Neural cell (in vitro differentiated cells): Measurements from ENCODE around the gene HSPB6.

Source experiments
- EP300 ChIP-seq: fragments of 450-650 bp; conservative IDR thresholded peaks from 2 replicates; pipeline ENCODE4 v1.6.1; 2014; ENCODE audit warnings: antibody characterized with exemption, mild to moderate bottlenecking, moderate library complexity; ENCODE audit not compliant: poor library complexity, severe bottlenecking
- EZH2 ChIP-seq: fragments of 200-600, 300-800 bp; shearing (Covaris generic), sonication (generic); IDR thresholded peaks from 2 replicates; pipeline ENCODE4 v1.6.1; 2014; ENCODE audit warnings: antibody characterized with exemption, low read length, borderline replicate concordance, mild to moderate bottlenecking; ENCODE audit not compliant: insufficient read depth, poor library complexity, severe bottlenecking
- POLR2AphosphoS5 ChIP-seq: IDR thresholded peaks from 2 replicates; pipeline ENCODE4 v1.6.1; 2012
- RAD21 ChIP-seq: fragments of 450-650 bp; conservative IDR thresholded peaks from 2 replicates; pipeline ENCODE4 v1.6.1; 2014; ENCODE audit warnings: antibody characterized with exemption, mild to moderate bottlenecking, moderate library complexity
- TAF1 ChIP-seq: IDR thresholded peaks from 2 replicates; pipeline ENCODE4 v1.6.1; 2012; ENCODE audit warnings: low read depth
- TF ChIP-seq, protein P1 (sequence below): fragments of 450-650 bp; IDR thresholded peaks from 2 replicates; pipeline ENCODE4 v1.5.1; 2014; ENCODE audit warnings: antibody characterized with exemption, mild to moderate bottlenecking, moderate library complexity; ENCODE audit not compliant: poor library complexity, severe bottlenecking
- TF ChIP-seq, protein P2 (sequence below): IDR thresholded peaks from 2 replicates; pipeline ENCODE4 v1.6.1; 2012; ENCODE audit warnings: borderline replicate concordance

DNA sequence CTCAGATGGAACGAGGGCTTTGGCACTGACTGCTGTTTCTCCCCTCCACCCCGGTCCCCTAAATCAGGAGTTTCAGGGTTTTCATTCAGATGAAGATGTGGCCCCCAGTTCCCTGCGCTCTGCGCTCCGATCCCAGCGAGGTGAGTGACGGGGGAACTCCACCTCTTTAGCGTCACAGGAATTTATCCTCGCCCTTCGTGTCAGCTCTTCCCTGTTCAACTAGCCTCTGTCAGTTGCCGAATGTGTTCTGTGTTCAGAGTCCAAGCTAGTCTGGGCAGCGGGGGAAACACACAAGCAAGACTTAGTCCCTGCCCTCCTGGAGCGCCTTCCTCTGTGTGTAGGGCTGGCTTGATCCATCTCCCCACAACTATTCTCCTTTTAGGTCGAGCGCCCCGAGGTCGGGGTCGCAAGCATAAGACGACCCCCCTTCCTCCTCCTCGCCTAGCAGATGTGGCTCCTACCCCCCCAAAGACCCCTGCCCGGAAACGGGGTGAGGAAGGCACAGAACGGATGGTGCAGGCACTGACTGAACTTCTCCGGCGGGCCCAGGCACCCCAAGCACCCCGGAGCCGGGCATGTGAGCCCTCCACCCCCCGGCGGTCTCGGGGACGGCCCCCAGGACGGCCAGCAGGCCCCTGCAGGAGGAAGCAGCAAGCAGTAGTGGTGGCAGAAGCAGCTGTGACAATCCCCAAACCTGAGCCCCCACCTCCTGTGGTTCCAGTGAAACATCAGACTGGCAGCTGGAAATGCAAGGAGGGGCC, 37.2 kb downstream of the HSPB6 start:
- TF ChIP-seq, protein P1, sequence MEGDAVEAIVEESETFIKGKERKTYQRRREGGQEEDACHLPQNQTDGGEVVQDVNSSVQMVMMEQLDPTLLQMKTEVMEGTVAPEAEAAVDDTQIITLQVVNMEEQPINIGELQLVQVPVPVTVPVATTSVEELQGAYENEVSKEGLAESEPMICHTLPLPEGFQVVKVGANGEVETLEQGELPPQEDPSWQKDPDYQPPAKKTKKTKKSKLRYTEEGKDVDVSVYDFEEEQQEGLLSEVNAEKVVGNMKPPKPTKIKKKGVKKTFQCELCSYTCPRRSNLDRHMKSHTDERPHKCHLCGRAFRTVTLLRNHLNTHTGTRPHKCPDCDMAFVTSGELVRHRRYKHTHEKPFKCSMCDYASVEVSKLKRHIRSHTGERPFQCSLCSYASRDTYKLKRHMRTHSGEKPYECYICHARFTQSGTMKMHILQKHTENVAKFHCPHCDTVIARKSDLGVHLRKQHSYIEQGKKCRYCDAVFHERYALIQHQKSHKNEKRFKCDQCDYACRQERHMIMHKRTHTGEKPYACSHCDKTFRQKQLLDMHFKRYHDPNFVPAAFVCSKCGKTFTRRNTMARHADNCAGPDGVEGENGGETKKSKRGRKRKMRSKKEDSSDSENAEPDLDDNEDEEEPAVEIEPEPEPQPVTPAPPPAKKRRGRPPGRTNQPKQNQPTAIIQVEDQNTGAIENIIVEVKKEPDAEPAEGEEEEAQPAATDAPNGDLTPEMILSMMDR: no peak
- TF ChIP-seq RAD21 (no peak), EZH2 (no peak), POLR2AphosphoS5 (no peak), EP300 (no peak), TAF1 (no peak)
- TF ChIP-seq, protein P2, sequence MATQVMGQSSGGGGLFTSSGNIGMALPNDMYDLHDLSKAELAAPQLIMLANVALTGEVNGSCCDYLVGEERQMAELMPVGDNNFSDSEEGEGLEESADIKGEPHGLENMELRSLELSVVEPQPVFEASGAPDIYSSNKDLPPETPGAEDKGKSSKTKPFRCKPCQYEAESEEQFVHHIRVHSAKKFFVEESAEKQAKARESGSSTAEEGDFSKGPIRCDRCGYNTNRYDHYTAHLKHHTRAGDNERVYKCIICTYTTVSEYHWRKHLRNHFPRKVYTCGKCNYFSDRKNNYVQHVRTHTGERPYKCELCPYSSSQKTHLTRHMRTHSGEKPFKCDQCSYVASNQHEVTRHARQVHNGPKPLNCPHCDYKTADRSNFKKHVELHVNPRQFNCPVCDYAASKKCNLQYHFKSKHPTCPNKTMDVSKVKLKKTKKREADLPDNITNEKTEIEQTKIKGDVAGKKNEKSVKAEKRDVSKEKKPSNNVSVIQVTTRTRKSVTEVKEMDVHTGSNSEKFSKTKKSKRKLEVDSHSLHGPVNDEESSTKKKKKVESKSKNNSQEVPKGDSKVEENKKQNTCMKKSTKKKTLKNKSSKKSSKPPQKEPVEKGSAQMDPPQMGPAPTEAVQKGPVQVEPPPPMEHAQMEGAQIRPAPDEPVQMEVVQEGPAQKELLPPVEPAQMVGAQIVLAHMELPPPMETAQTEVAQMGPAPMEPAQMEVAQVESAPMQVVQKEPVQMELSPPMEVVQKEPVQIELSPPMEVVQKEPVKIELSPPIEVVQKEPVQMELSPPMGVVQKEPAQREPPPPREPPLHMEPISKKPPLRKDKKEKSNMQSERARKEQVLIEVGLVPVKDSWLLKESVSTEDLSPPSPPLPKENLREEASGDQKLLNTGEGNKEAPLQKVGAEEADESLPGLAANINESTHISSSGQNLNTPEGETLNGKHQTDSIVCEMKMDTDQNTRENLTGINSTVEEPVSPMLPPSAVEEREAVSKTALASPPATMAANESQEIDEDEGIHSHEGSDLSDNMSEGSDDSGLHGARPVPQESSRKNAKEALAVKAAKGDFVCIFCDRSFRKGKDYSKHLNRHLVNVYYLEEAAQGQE: no peak
